Measurements from ENCODE around the gene THSD4. TPM values are rescaled to one million over a fixed set of nuclear protein-coding genes. Genes with fewer than 3 reads are reported as not detected.

The THSD4 gene
- total RNA-seq, 1 donor from 2014 or later = 1.4 TPM

DNA sequence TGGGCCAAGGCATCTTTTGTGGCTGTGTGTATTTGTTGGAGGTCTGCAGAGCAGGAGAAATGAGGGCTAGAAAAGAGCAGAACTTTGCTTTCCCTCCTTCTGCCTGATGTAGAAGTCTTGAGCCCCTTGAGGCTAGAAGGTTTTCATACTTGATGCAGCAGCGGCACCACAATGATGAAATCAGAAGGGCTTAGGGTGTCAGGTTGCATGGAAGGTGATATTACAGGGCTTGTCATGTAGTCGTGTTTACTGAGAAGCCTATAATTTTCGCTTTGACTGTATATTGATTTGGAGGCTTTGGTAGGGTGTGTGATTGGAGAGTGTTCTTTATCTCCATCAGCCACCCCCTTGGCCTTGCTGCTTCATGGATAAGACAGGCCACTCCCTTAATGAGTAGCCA, 339.8 kb downstream of the THSD4 start:
- H3K4me3 Mint-ChIP-seq = no peak overlapping the region
- H3K9me3 Mint-ChIP-seq = no peaks in the 10 kb centered on the region
- no peak overlapping the region for H3K27ac Mint-ChIP-seq (ENCODE audit: unreplicated experiment)
- no peak for TF ChIP-seq CTCF (conservative IDR thresholded peaks at IDR 0.05)
- no peak for DNase-seq (ENCODE audit: low read depth, low spot score)
- H3K4me1 Mint-ChIP-seq = peaks cover 28% of the 10 kb centered on the region
- H3K36me3 Mint-ChIP-seq (ENCODE audit: low read depth) = no peaks in the 10 kb centered on the region
- H3K27me3 Mint-ChIP-seq (ENCODE audit: low read depth) = peaks cover 72% of the 10 kb centered on the region

- H3K4me1 Mint-ChIP-seq = peaks cover 28% of the 10 kb centered on the region
- H3K4me3 Mint-ChIP-seq = no peak overlapping the region
- H3K27ac Mint-ChIP-seq (ENCODE audit: unreplicated experiment) = no peak overlapping the region
- no peak for TF ChIP-seq CTCF (conservative IDR thresholded peaks at IDR 0.05)
- no peaks in the 10 kb centered on the region for H3K36me3 Mint-ChIP-seq (ENCODE audit: low read depth)
- no peaks in the 10 kb centered on the region for H3K9me3 Mint-ChIP-seq
- H3K27me3 Mint-ChIP-seq (ENCODE audit: low read depth) = peaks cover 71% of the 10 kb centered on the region
- DNase-seq (ENCODE audit: low read depth, low spot score) = no peak
Observed at GRCh38 chr15:71455878-71456277, 340.6 kb downstream of the THSD4 start.

DNA sequence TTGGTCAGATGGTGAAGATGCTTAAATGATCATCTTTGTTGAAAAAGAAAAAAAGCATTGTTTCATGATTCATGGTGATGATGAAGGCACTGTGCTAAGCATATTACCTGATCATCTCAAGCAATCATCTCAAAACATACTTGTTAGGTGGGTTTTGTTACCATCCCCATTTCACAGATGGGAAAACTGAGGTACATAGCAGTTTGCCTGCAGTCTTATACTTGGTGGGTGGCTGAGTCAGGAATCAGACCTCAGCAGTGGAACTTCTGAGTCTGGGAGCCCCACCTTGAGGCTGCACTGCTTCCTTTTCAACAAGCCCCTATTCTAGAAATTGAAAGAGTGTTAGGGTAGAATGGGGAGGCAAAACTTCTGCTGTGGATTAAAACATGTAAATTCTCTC, 341.1 kb downstream of the THSD4 start:
- TF ChIP-seq CTCF (conservative IDR thresholded peaks at IDR 0.05) = no peak
- Mint-ChIP-seq H3K4me1 (peaks cover 28% of the 10 kb centered on the region), H3K4me3 (no peak overlapping the region), H3K27me3 (ENCODE audit: low read depth) (peaks cover 71% of the 10 kb centered on the region), H3K9me3 (no peaks in the 10 kb centered on the region), H3K36me3 (ENCODE audit: low read depth) (no peaks in the 10 kb centered on the region), H3K27ac (ENCODE audit: unreplicated experiment) (no peak overlapping the region)
- DNase-seq (ENCODE audit: low read depth, low spot score) = no peak

GRCh38 chr15:71456811-71457210, 341.5 kb downstream of the THSD4 start:
- Mint-ChIP-seq H3K36me3 (ENCODE audit: low read depth) (no peaks in the 10 kb centered on the region), H3K27me3 (ENCODE audit: low read depth) (peaks cover 68% of the 10 kb centered on the region), H3K9me3 (no peaks in the 10 kb centered on the region), H3K27ac (ENCODE audit: unreplicated experiment) (no peak overlapping the region), H3K4me1 (peaks cover 28% of the 10 kb centered on the region), H3K4me3 (no peak overlapping the region)
- TF ChIP-seq CTCF (conservative IDR thresholded peaks at IDR 0.05) = no peak
- DNase-seq (ENCODE audit: low read depth, low spot score) = no peak

DNA sequence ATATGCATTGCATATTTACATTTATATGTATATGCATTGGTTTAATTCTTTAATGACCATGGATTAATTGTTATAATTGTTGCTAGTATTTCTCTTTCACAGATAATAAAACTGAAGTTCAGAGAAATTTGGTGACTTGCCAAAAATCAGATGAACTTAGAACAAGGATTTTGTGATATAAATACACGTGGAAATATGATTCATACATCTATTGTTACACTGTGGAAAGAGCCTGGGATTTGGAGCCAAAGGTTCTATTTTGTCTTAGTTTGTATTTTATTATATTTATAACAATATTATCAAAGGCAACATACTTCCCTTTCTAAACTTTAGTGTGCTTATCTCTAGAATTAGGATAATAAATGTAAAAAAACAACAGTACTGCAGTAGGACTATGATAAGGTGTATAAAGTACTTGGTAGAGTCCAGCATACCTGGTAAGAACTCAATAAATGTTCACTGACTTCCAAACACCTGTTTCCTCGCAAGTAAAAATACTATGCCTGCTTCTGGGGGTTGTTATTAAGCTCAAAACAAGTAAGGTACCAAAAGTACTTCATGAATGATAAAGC, 342.9 kb downstream of the THSD4 start:
- TF ChIP-seq CTCF (conservative IDR thresholded peaks at IDR 0.05) = no peak
- Mint-ChIP-seq H3K36me3 (ENCODE audit: low read depth) (no peaks in the 10 kb centered on the region), H3K9me3 (no peaks in the 10 kb centered on the region), H3K27ac (ENCODE audit: unreplicated experiment) (no peak overlapping the region), H3K4me3 (no peak overlapping the region), H3K4me1 (peaks cover 26% of the 10 kb centered on the region), H3K27me3 (ENCODE audit: low read depth) (peaks cover 66% of the 10 kb centered on the region)
- no peak for DNase-seq (ENCODE audit: low read depth, low spot score)
